A549 treated with GW870086 at 1 μM for 4 hours (cell line): Measurements from ENCODE around the gene KIAA1143. TPM values are rescaled to one million over a fixed set of nuclear protein-coding genes. Genes with fewer than 3 reads are reported as not detected.

Experiments
- total RNA-seq: library from RNA; stranded (reverse); fragments of 200-300 nt; extraction: Qiagen RNA extraction; gene quantifications from 5 replicates; pipeline ENCODE4 v1.2.3, GENCODE V29; 2022; ENCODE audit warnings: low read depth

Gene KIAA1143
- 10.7 to 17.8 TPM (median 16.8 TPM) in 5 replicates for total RNA-seq

DNA sequence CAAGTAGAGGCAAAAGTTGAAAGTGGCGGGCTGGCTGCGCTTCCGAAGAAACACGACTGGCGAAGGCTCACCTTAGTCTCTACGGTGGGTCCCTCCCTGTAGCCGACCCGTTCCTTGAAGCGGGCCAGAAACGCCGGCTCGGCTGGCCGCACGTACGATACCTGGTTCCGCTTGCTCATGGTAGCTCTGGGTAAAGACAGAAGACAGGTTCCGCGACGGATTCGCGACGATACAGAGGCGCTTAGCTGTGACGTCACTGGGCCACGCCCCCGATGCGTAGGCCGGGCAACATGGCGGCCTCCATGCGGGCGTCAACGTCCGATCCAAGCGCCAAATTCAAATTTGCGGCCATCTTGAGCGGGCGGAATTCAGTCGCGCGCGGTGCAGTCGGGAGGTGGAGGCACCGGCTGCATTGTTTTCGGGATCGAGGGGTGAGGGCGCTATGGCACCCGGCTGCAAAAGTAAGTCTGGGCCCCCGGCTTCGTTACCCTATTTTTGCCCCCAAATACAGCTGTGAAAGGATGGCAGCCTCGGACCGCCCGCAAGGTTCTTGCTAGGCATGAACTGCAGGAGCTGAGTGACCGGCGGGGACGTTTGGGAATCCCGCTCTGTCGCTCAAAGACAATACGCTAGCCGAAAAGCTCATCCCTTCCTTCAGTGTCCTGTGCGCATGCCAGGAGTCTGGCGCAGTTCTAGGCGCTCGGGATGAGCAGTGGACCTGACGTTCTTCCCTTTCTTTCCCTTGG lies at the start of gene KIAA1143, which contains the start of gene KIF15:
TSS of gene KIAA1143 (minus strand) at position 196 of the 746 bp plus-strand sequence. CDS start at position 179, 17 bp downstream.
TSS of gene KIF15 (plus strand) at position 371 of the 746 bp plus-strand sequence. CDS start at position 443, 72 bp downstream.

GRCh38 chr3:44729384-44729910 lies 32.0 kb downstream of the KIAA1143 start, which contains the start of gene ZNF501:
Gene ZNF501, plus strand, starts transcription at chr3:44729635. Its CDS starts 4,787 bp downstream, at chr3:44734422.

DNA sequence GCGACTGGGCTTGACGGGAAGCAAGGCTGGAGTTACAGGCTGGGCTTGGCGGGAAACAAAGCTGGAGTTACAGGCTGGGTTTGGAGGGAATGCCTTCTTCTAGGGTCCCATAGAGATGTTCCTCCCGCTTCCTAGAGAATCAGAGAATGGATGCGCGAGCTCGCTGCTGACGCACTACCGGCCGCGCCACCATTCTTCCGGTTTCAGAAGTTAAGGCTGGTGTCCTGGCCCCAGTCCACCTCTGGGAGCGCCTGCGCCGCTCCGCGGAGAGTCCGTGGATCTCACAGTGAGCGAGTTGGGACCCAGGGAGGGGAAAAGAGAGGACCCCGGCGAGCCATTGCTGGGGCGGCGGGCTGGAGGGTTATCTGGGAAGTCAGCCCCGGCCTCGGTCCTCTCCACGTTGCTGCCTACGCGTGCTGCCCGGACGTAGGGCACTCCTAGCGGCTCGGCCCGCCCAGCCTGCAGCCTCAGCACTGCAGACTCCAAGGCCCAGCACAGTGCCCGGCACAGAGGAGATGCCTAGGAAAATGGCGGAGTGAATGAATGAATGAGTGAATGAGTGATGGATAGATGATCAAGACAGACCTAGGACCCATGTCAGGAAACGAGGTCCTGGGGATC lies 48.9 kb downstream of the KIAA1143 start, which contains the start of gene ZNF502:
TSS of gene ZNF502 (plus strand) at position 206 of the 621 bp plus-strand sequence. CDS start 7,602 bp downstream, outside the sequence.

Other genes with a start within 250 kb of the KIAA1143 start
- not detected in 5 replicates for gene ZKSCAN7, start 206.4 kb downstream of the KIAA1143 start, total RNA-seq
- not detected in 5 replicates for gene ZNF660, start 176.7 kb downstream of the KIAA1143 start, total RNA-seq
- 1.1 to 2.3 TPM (median 1.8 TPM) in 5 replicates for gene ZNF197, start 136.6 kb downstream of the KIAA1143 start, total RNA-seq
- 6.1 to 7.0 TPM (median 6.5 TPM) in 5 replicates for gene ZNF35, start 112.9 kb downstream of the KIAA1143 start, total RNA-seq
- 1.3 to 1.9 TPM (median 1.6 TPM) in 5 replicates for gene ZNF502, start 49.0 kb downstream of the KIAA1143 start, total RNA-seq
- gene ZNF501, start 32.0 kb downstream of the KIAA1143 start, total RNA-seq, result not detected in 5 replicates
- gene KIF15, start 175 bp upstream of the KIAA1143 start, total RNA-seq, result 7.8 to 10.0 TPM (median 9.2 TPM) in 5 replicates
- 7.3 to 11.4 TPM (median 10.5 TPM) in 5 replicates for gene TMEM42, start 100.3 kb upstream of the KIAA1143 start, total RNA-seq
- gene TGM4, start 113.0 kb upstream of the KIAA1143 start, total RNA-seq, result 0.10 to 0.20 TPM (median 0.17 TPM) in 5 replicates
- 34.7 to 46.8 TPM (median 43.0 TPM) in 5 replicates for gene ZDHHC3, start 214.6 kb upstream of the KIAA1143 start, total RNA-seq
- gene EXOSC7, start 214.6 kb upstream of the KIAA1143 start, total RNA-seq, result 42.9 to 49.4 TPM (median 44.5 TPM) in 5 replicates